T47D (cell line): ENCODE results near the gene WHRN.

Experiments
- DNase-seq, 2 experiments: peaks; one replicate each; pipeline versions ENCODE4 v3.0.0 to v3.0.0-alpha.2; 2011 to 2012; ENCODE audit warnings: low read depth in 1 of 2, low spot score in 1 of 2
- JUND ChIP-seq: IDR thresholded peaks from 2 replicates; pipeline ENCODE4 v1.6.1; 2012; ENCODE audit warnings: low read depth
- in situ Hi-C: cut with HindIII; loops from 2 replicates; pipeline ENCODE4 v1.10.0; 2016; ENCODE audit warnings: low sequenced_read_pairs, low pct_unique_long_range_greater_than_20kb

WHRN gene

GRCh38 chr9:114409103-114409780, 96.0 kb downstream of the WHRN start:
- no peak for DNase-seq
- no peak for TF ChIP-seq JUND
- in situ Hi-C loops = no loop called here

GRCh38 chr9:114408645-114409044, 96.6 kb downstream of the WHRN start:
- no peak for TF ChIP-seq JUND
- DNase-seq = no peak
- in situ Hi-C loops = no loop called here

- DNase-seq = no peak
- in situ Hi-C loops = no loop called here
- no peak for TF ChIP-seq JUND
Observed at GRCh38 chr9:114407889-114408288, 97.4 kb downstream of the WHRN start.

GRCh38 chr9:114406441-114406840, 98.8 kb downstream of the WHRN start:
- in situ Hi-C loops = no loop called here
- no peak for DNase-seq
- TF ChIP-seq JUND = no peak

- in situ Hi-C loops = no loop called here
- DNase-seq = peak; percentile 89 to 95
- no peak for TF ChIP-seq JUND
Observed at GRCh38 chr9:114405294-114406034, 99.8 kb downstream of the WHRN start.

- TF ChIP-seq JUND = no peak
- in situ Hi-C loops = no loop called here
- DNase-seq = no peak
Observed at GRCh38 chr9:114404531-114404930, 100.7 kb downstream of the WHRN start.

DNA sequence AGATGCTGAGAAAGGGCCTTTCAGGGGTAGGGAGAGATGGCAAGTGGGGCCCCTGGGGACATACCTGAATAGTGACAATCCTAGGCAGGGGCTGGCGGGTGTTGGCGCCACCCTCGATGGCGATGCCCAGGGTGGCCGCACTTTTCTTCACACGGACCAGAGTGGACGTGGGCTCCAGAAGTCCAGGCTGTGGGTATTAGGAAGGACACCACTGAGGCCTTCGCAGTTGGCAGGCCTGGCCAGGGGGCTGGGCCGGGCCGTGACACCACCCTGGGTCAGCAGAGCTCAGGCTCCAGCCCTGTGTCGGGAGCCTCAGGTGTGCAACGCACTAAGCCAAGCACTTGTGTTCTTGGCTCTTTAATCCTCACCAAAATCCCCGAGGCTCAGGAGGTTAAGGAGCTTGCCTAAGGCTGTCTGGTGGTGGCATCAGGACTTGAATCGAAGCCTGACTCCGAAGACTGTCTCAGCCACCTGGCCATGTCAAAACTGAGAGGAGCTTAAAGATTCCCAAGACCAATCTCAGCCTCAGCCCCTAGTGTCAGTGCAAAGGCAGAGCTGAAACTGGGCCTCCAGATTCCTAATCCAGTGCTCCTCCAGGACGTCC, 102.0 kb downstream of the WHRN start:
- DNase-seq = no peak
- no peak for TF ChIP-seq JUND
- in situ Hi-C loops = no loop called here

- in situ Hi-C loops = no loop called here
- peak in 1 of 2 experiments; percentile 65 for DNase-seq
- no peak for TF ChIP-seq JUND
Observed at GRCh38 chr9:114401344-114401743, 103.9 kb downstream of the WHRN start.

DNA sequence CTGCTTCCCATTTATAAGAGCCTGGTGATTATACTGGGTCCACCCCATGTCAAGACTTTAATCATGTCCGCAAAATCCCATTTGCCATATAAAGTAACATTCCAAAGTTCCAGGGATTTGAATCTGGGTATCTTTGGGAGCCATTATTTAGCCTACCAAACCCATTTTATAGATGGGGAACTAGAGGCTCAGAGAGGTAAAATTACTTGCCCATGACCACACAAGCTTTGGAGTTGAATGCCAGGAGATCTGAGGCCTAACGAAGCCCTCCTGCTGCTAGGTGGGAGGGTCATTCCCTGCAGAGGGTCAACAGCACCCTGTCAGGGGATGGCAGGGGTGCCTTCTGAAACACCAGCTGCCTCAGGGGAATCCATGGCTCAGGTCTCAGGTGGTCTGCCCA, 104.5 kb downstream of the WHRN start:
- in situ Hi-C loops = no loop called here
- no peak for DNase-seq
- TF ChIP-seq JUND = no peak

DNA sequence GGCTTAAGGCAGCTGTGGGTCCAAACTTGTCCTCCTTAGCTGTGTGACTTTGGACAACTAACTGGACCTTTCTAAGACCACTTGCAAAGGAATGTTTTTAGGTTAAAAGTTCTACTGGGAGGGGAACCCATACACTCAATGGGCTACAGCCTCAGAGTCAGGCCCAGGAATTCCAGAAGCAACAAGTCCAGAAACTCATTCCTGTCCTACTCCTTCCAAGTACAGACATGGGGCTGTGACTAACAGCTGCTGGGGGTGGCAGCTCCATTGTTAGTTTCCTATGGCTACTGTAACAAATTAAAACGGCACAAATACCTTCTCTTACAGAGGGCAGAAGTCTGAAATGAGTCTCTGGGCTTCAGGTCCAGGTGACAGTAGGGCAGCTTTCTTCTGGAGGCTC, 105.1 kb downstream of the WHRN start:
- in situ Hi-C loops = no loop called here
- no peak for DNase-seq
- no peak for TF ChIP-seq JUND

DNA sequence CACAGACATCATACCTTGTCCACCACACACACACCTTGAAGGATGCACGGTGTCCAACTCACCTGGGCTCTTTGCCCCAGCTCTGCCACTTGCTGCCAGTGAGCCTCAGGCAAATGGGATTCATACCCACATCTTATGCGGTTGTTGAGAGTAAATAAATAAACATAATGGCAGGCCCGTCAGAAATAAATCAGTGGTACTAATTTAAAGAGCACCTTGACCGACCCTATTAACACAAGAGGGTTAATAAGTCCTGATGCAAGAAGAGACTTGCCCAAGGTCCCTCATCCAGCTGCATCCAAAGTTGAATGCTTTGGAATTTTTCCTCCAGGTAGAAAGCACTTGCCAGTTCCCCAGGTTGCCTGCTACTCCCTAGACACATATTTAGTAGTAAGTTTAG, 105.9 kb downstream of the WHRN start:
- in situ Hi-C loops = no loop called here
- DNase-seq = peak in 1 of 2 experiments; percentile 91
- TF ChIP-seq JUND = no peak

DNA sequence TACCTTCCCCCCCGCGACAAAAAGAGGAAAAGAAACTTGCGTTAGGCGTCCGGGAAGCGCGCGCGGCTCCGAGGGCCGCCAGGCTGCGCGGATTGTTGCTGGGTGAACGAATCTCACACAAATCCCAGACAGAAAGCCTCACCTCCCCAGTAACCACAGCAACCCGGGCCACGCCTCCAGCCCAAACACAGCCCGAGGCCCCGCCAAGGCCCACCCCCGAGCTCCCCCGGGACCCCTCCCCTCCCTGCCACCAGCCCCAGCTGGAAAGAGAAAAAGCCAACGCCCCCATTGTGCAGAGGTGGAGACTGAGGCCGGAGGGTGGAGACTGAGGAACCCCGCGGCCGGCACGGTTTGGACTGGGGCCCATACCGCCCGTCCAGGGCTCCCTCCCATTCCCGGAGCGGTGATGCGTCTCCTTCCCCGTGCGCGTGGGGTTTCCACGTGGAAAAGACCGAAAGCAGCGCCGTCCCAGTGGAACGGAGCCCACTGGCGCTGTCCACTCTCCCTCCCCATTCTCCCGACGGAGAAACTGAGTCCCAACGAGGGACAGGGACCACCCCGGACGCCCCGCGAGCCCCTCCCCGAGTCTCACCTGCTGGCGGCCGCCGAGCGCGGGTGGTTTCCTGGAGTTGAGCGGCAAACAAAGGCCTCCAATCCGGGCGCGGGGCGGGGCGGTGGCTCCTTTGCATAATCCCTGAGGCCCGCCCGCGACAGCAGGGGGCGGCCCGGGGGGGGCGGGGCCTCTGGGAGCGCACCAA, 107.2 kb downstream of the WHRN start:
- DNase-seq = peak; percentile 98
- in situ Hi-C loops = no loop called here
- TF ChIP-seq JUND = no peak

- TF ChIP-seq JUND = no peak
- no peak for DNase-seq
- in situ Hi-C loops = no loop called here
Observed at GRCh38 chr9:114397219-114397847, 107.9 kb downstream of the WHRN start.
